ENCODE measurements around the gene NFIA. TPM values are rescaled to one million over a fixed set of nuclear protein-coding genes. Genes with fewer than 3 reads are reported as not detected.

The NFIA gene
- total RNA-seq, 1 experiment from 2014 or later = 38.6 TPM

- Mint-ChIP-seq H3K27me3 (ENCODE audit: unreplicated experiment) (no peaks in the 10 kb centered on the region), H3K4me3 (ENCODE audit: low read depth, unreplicated experiment) (no peak overlapping the region), H3K4me1 (ENCODE audit: low read depth, unreplicated experiment) (no peaks in the 10 kb centered on the region), H3K9me3 (ENCODE audit: low read depth, unreplicated experiment) (no peaks in the 10 kb centered on the region), H3K27ac (ENCODE audit: unreplicated experiment) (no peak overlapping the region), H3K36me3 (ENCODE audit: insufficient read depth, unreplicated experiment) (no peaks in the 10 kb centered on the region)
- no peak for TF ChIP-seq CTCF (IDR thresholded peaks at IDR 0.05; ENCODE audit: unreplicated experiment)
- CTCF ChIA-PET = no interaction called here
- no peak for DNase-seq
- BruUV-seq (replicated peaks) = no TSS peak
- intact Hi-C loops (cut with micrococcal nuclease; ENCODE audit: unreplicated experiment) = no loop called here
These were observed 414.1 kb downstream of the NFIA start for GRCh38 chr1:61496501-61496900.

DNA sequence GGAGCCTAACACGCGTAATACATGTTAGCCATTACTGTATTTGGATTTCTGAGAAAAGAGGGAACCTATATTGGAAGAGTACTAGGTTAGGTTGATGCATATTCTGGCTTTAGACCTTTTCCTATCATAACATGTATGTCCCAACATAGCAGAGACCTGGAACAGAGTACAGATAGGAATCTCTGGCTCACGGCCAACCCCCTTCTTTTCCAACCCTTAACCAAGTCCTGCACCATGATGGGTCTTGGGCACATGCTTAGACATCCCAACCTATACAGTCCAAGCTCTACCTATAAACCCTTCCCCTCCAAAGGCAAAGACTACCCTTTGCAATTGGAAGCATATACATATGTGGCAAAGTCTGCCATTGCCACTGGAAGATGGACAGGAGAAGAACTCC, 414.7 kb downstream of the NFIA start:
- TF ChIP-seq CTCF (IDR thresholded peaks at IDR 0.05; ENCODE audit: unreplicated experiment) = no peak
- H3K27ac Mint-ChIP-seq (ENCODE audit: unreplicated experiment) = no peak overlapping the region
- intact Hi-C loops (cut with micrococcal nuclease; ENCODE audit: unreplicated experiment) = no loop called here
- CTCF ChIA-PET = no interaction called here
- H3K4me1 Mint-ChIP-seq (ENCODE audit: low read depth, unreplicated experiment) = no peaks in the 10 kb centered on the region
- H3K9me3 Mint-ChIP-seq (ENCODE audit: low read depth, unreplicated experiment) = no peaks in the 10 kb centered on the region
- no peak overlapping the region for H3K4me3 Mint-ChIP-seq (ENCODE audit: low read depth, unreplicated experiment)
- no TSS peak for BruUV-seq (replicated peaks)
- DNase-seq = no peak
- H3K27me3 Mint-ChIP-seq (ENCODE audit: unreplicated experiment) = no peaks in the 10 kb centered on the region
- H3K36me3 Mint-ChIP-seq (ENCODE audit: insufficient read depth, unreplicated experiment) = no peaks in the 10 kb centered on the region

DNA sequence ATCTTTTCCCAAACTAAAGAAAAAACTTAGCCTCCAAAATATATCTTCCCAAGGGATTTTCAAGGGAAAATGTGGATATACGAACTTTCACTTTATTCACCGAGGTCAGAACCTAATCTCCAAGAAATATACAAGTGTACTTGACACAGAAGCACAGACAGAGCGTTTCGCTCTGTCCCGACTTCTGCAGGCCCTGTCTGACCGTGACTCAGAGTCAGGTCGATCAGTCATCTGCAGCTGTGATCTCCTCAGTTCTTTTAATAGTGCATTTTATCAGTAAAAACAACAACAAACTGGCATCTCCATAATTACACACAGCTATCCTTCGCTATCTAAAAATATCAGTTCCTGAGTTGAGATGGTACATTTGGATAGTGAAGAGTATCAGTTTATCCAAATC, 416.0 kb downstream of the NFIA start:
- intact Hi-C loops (cut with micrococcal nuclease; ENCODE audit: unreplicated experiment) = no loop called here
- CTCF ChIA-PET = no interaction called here

DNA sequence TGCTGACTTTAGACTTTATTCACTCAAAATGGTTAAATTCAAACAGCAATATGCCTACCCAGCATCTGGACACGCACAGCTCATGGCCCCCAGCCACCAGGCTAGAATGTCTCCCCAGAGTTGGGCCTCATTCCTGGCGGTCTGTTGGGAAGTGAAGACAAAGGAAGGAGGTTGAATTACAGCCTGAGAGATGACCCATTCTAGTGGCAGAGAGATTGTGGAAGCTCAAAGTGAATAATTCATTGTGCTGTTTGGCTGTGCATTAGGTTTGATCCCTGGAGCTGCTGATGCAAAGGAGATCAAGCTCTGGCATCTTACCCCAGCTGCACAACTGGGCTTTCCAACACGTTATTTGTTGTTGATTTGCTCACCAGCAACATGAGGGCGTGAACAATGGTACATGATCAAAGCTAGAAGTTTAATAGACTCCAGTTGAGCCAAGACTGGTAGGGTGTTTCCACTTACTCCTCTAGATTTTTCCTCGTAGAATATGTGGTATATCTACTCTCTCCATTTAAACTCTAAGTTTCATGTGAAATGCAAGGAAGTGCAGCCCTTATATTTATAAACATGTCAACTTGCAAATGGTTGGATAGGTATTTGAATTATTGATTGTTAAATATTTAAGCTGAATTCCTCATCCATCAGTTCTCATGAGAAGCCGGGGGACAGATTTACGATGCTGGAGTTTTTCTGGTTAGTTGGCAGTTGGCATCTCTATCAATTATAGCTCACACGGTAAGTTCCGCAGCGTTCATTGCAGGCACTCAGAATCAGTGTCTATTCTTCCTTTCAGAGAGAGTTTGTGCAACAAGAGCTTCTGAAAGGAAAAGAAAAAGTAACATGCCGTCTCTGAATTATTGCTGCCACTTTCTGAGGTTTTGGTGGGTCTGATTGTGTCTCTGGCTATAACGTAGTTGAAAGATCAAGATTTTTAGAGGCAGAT, 419.9 kb downstream of the NFIA start:
- TF ChIP-seq CTCF (IDR thresholded peaks at IDR 0.05; ENCODE audit: unreplicated experiment) = no peak
- H3K4me1 Mint-ChIP-seq (ENCODE audit: low read depth, unreplicated experiment) = no peaks in the 10 kb centered on the region
- BruUV-seq (replicated peaks) = no TSS peak

More for the DNA sequence above, 416.0 kb downstream of the NFIA start:
- Mint-ChIP-seq H3K4me3 (ENCODE audit: low read depth, unreplicated experiment) (no peak overlapping the region), H3K27me3 (ENCODE audit: unreplicated experiment) (no peaks in the 10 kb centered on the region), H3K4me1 (ENCODE audit: low read depth, unreplicated experiment) (no peaks in the 10 kb centered on the region), H3K9me3 (ENCODE audit: low read depth, unreplicated experiment) (no peaks in the 10 kb centered on the region), H3K36me3 (ENCODE audit: insufficient read depth, unreplicated experiment) (no peaks in the 10 kb centered on the region), H3K27ac (ENCODE audit: unreplicated experiment) (no peak overlapping the region)
- TF ChIP-seq CTCF (IDR thresholded peaks at IDR 0.05; ENCODE audit: unreplicated experiment) = no peak
- DNase-seq = no peak
- no TSS peak for BruUV-seq (replicated peaks)

More for the DNA sequence above, 419.9 kb downstream of the NFIA start:
- DNase-seq = no peak
- H3K36me3 Mint-ChIP-seq (ENCODE audit: insufficient read depth, unreplicated experiment) = no peaks in the 10 kb centered on the region
- H3K27ac Mint-ChIP-seq (ENCODE audit: unreplicated experiment) = no peak overlapping the region
- no peaks in the 10 kb centered on the region for H3K27me3 Mint-ChIP-seq (ENCODE audit: unreplicated experiment)
- CTCF ChIA-PET = no interaction called here
- H3K9me3 Mint-ChIP-seq (ENCODE audit: low read depth, unreplicated experiment) = no peaks in the 10 kb centered on the region
- H3K4me3 Mint-ChIP-seq (ENCODE audit: low read depth, unreplicated experiment) = no peak overlapping the region
- intact Hi-C loops (cut with micrococcal nuclease; ENCODE audit: unreplicated experiment) = no loop called here

Measured in Calu3 (cell line).